ENCODE measurements around the gene MEF2C. TPM values are rescaled to one million over a fixed set of nuclear protein-coding genes. Genes with fewer than 3 reads are reported as not detected.

Gene MEF2C
- total RNA-seq, 2 experiments from 2014 or later = 0.60 to 0.87 TPM

DNA sequence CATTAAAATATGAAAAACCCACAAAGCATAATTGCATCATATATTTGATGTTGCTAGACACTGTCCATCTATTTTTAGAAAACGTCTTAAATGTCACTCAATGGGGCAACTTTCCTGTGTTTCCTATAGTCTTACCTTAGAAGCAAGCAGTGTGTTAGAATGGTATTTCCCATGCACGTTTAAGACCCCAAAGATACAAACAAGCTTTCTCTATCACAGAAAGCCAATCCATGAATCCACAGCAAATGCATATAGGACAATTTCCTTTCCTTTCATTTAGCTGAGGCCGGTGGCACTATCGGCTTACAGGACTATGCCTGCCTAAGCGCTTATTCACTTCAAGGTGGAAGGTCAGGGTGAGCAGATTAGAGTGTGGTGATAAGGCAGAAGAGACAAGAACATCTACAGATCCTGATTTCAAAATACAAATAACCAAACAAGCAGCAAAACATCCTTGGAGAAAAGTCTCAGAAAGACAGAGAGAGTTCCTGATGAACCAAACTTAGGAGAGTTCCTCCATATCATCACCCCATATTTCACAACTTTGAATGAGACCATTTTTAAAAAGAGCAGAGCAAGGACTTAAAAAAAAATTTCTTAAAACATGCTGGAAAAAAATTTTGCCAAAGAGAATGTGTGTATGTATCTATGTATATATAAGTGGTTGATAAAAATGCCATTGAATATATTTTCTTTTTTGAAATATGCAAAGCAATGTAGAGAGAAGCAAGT is 57.2 kb downstream of the MEF2C start:
- no peak for ATAC-seq (ENCODE audit: poor library complexity)
- H3K4me3 ChIP-seq (ENCODE audit: low read length) = no peak overlapping the region
- intact Hi-C loops (cut with DNase I, micrococcal nuclease) = no loop called here
- H3K4me1 Mint-ChIP-seq (ENCODE audit: low read depth) = peaks cover 44% of the 10 kb centered on the region
- H3K36me3 ChIP-seq (ENCODE audit: insufficient read depth, low read length) = no peaks in the 10 kb centered on the region
- no peak overlapping the region for H3K27ac ChIP-seq (ENCODE audit: low read depth in 1 of 2, low read length in 2 of 2)
- H3K36me3 Mint-ChIP-seq (ENCODE audit: low read depth) = no peaks in the 10 kb centered on the region
- H3K4me3 Mint-ChIP-seq = no peak overlapping the region
- TF ChIP-seq, protein P1, sequence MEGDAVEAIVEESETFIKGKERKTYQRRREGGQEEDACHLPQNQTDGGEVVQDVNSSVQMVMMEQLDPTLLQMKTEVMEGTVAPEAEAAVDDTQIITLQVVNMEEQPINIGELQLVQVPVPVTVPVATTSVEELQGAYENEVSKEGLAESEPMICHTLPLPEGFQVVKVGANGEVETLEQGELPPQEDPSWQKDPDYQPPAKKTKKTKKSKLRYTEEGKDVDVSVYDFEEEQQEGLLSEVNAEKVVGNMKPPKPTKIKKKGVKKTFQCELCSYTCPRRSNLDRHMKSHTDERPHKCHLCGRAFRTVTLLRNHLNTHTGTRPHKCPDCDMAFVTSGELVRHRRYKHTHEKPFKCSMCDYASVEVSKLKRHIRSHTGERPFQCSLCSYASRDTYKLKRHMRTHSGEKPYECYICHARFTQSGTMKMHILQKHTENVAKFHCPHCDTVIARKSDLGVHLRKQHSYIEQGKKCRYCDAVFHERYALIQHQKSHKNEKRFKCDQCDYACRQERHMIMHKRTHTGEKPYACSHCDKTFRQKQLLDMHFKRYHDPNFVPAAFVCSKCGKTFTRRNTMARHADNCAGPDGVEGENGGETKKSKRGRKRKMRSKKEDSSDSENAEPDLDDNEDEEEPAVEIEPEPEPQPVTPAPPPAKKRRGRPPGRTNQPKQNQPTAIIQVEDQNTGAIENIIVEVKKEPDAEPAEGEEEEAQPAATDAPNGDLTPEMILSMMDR (IDR thresholded peaks at IDR 0.05) = no peak
- no peak overlapping the region for H3K27ac Mint-ChIP-seq
- peaks cover 7% of the 10 kb centered on the region for H3K27me3 Mint-ChIP-seq
- ChIA-PET CTCF (interaction anchor here (1.3 kb wide), 1 partner anchor 12 kb away, joined by 3 read pairs; no protein-coding TSS in a partner anchor), POLR2A (no interaction called here)
- H3K27me3 ChIP-seq (ENCODE audit: control insufficient read depth in 1 of 2, insufficient read depth in 2 of 2, low read length in 2 of 2) = no peaks in the 10 kb centered on the region
- no peaks in the 10 kb centered on the region for H3K9me3 Mint-ChIP-seq
- H3K9me3 ChIP-seq (ENCODE audit: control insufficient read depth in 1 of 2, insufficient read depth in 1 of 2, low read length in 2 of 2) = no peaks in the 10 kb centered on the region
- peaks cover 5% of the 10 kb centered on the region for H3K4me1 ChIP-seq (ENCODE audit: insufficient read depth, low read length)
- no peak for DNase-seq

DNA sequence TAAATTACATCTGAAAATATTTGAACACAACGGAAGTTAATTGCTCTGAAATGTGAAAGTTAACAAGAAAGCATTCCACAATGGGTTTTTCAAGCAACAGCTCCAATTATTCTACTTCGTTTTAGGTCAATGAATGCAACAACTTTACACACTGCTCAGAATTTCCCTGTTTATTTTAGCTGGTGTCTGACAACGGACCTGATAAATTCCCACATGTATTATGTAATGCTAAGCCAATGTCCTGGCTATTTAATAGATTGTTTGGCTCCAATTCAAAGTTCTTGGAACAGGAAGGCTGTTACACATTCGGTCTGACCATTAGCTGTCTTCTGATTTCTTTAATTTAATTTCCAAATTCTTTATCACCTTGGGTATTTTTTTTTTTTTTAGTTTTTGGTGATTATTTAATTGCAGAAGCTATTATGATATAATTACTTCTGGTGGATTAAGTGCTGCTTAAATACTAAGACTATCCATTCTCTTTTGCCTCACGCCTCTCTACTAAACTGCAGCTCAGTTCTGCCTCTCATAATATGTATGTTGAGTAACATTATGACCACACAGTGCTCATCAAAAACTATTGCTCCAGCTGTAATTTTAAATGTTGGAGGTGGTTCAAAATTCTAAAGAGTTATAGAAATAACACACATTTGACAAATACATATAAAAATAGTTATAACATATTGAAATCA is 57.9 kb downstream of the MEF2C start:
- intact Hi-C loops (cut with DNase I, micrococcal nuclease) = no loop called here
- no peaks in the 10 kb centered on the region for H3K36me3 Mint-ChIP-seq (ENCODE audit: low read depth)
- no peak overlapping the region for H3K27ac Mint-ChIP-seq
- DNase-seq (no peak), ATAC-seq (ENCODE audit: poor library complexity) (no peak)
- H3K4me3 ChIP-seq (ENCODE audit: low read length) = no peak overlapping the region
- H3K9me3 ChIP-seq (ENCODE audit: control insufficient read depth in 1 of 2, insufficient read depth in 1 of 2, low read length in 2 of 2) = no peaks in the 10 kb centered on the region
- H3K36me3 ChIP-seq (ENCODE audit: insufficient read depth, low read length) = no peaks in the 10 kb centered on the region
- peaks cover 12% of the 10 kb centered on the region for H3K27me3 Mint-ChIP-seq
- POLR2A ChIA-PET = no interaction called here
- CTCF ChIA-PET = interaction anchor here (1.3 kb wide), 1 partner anchor 13 kb away, joined by 3 read pairs; no protein-coding TSS in a partner anchor
- TF ChIP-seq, protein P1 (IDR thresholded peaks at IDR 0.05) = no peak
- peaks cover 5% of the 10 kb centered on the region for H3K4me1 ChIP-seq (ENCODE audit: insufficient read depth, low read length)
- no peak overlapping the region for H3K4me3 Mint-ChIP-seq
- H3K27ac ChIP-seq (ENCODE audit: low read depth in 1 of 2, low read length in 2 of 2) = no peak overlapping the region
- H3K27me3 ChIP-seq (ENCODE audit: control insufficient read depth in 1 of 2, insufficient read depth in 2 of 2, low read length in 2 of 2) = no peaks in the 10 kb centered on the region
- no peaks in the 10 kb centered on the region for H3K9me3 Mint-ChIP-seq
- peaks cover 37% of the 10 kb centered on the region for H3K4me1 Mint-ChIP-seq (ENCODE audit: low read depth)

DNA sequence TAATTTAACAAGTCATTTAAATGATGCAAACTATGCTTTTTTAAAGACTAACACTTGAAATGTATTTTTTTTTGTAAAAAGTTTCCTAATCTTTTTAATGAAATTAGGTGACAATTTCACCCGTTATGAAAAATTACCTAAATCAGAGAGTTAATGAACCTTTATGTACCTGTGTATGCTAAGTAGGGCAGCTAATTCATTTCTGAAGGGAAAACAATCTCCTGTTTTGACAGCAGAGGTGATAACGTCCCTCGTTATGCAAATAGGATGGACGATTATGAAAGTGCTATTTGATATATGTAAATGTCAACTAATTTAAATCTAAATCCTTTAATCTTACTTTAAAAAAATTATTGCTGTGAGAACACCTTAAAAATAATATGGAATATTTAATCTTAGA is 58.8 kb downstream of the MEF2C start:
- no peaks in the 10 kb centered on the region for H3K9me3 ChIP-seq (ENCODE audit: control insufficient read depth in 1 of 2, insufficient read depth in 1 of 2, low read length in 2 of 2)
- ChIA-PET CTCF (interaction anchor here (1.0 kb wide), 1 partner anchor 13 kb away, joined by 3 read pairs; no protein-coding TSS in a partner anchor), POLR2A (no interaction called here)
- Mint-ChIP-seq H3K27ac (no peak overlapping the region), H3K36me3 (ENCODE audit: low read depth) (no peaks in the 10 kb centered on the region), H3K4me1 (ENCODE audit: low read depth) (peaks cover 28% of the 10 kb centered on the region), H3K4me3 (no peak overlapping the region), H3K27me3 (peaks cover 17% of the 10 kb centered on the region), H3K9me3 (no peaks in the 10 kb centered on the region)
- H3K36me3 ChIP-seq (ENCODE audit: insufficient read depth, low read length) = no peaks in the 10 kb centered on the region
- H3K4me1 ChIP-seq (ENCODE audit: insufficient read depth, low read length) = peaks cover 5% of the 10 kb centered on the region
- H3K4me3 ChIP-seq (ENCODE audit: low read length) = no peak overlapping the region
- no peaks in the 10 kb centered on the region for H3K27me3 ChIP-seq (ENCODE audit: control insufficient read depth in 1 of 2, insufficient read depth in 2 of 2, low read length in 2 of 2)
- TF ChIP-seq, protein P1 (IDR thresholded peaks at IDR 0.05) = no peak
- no peak overlapping the region for H3K27ac ChIP-seq (ENCODE audit: low read depth in 1 of 2, low read length in 2 of 2)
- DNase-seq = no peak
- ATAC-seq (ENCODE audit: poor library complexity) = no peak
- intact Hi-C loops (cut with DNase I, micrococcal nuclease) = no loop called here
